Measurements from ENCODE around the gene APBA2. TPM values are rescaled to one million over a fixed set of nuclear protein-coding genes. Genes with fewer than 3 reads are reported as not detected.

Gene APBA2
- total and polyA plus RNA-seq, 7 donors = 0.06 to 0.36 (median 0.08) TPM; not detected in 2

DNA sequence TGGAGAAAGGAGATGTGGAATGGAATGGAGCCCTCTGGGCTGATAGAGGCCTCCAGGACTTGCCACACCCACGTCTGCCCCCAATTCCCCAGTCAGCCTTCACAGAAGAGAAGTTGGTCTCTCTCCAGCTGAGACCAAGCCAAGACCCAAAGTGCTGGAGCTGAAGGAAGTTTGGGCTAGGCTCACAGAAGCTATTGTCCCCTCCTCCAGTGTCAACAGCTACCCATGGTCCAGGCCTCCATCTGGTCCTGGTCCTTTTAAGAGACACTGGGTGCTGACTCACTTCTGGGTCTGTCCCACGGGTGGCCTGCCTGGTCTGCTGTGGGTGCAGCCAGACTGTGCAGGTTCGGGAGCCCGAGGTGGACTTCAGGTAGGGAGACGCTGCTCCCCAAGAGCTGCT lies 179.8 kb downstream of the APBA2 start:
- DNase-seq (no peak), ATAC-seq (no peak)
- 78 to 81% (median 81%) methylated on average over 5 of the region's 5 CpGs for WGBS, 3 donors
- Histone ChIP-seq H3K4me1 (no peaks in the 10 kb centered on the region), H3K4me3 (no peak overlapping the region), H3K27me3 (ENCODE audit: insufficient read depth in 3 of 3, low read length in 2 of 3) (no peaks in the 10 kb centered on the region), H3K9me3 (no peaks in the 10 kb centered on the region), H3K36me3 (ENCODE audit: insufficient read depth in 1 of 2, low read depth in 1 of 2) (no peaks in the 10 kb centered on the region), H3K27ac (no peak overlapping the region)
- intact Hi-C loops (cut with DNase I) = no loop called here
- TF ChIP-seq, protein P1, sequence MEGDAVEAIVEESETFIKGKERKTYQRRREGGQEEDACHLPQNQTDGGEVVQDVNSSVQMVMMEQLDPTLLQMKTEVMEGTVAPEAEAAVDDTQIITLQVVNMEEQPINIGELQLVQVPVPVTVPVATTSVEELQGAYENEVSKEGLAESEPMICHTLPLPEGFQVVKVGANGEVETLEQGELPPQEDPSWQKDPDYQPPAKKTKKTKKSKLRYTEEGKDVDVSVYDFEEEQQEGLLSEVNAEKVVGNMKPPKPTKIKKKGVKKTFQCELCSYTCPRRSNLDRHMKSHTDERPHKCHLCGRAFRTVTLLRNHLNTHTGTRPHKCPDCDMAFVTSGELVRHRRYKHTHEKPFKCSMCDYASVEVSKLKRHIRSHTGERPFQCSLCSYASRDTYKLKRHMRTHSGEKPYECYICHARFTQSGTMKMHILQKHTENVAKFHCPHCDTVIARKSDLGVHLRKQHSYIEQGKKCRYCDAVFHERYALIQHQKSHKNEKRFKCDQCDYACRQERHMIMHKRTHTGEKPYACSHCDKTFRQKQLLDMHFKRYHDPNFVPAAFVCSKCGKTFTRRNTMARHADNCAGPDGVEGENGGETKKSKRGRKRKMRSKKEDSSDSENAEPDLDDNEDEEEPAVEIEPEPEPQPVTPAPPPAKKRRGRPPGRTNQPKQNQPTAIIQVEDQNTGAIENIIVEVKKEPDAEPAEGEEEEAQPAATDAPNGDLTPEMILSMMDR (IDR thresholded peaks at IDR 0.05) = no peak

DNA sequence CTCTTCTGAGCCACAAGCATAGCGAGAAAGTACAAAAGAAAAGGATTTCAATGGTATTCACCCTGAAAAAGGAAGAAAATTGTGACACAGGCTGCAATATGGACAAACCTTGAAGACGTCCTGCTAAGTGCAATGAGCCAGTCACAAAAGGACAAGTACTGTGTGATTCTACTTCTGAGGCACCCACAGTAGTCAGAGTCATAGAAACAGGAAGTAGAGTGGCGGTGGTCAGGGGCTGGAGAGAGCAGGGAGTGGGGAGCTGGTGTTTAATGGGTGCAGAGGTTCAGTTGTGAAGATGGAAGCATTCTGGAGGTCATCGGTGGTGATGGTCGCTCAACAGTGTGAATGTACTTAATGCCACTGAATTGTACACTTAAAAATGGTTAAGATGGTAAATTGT lies 180.5 kb downstream of the APBA2 start:
- no peak overlapping the region for H3K27ac ChIP-seq
- TF ChIP-seq, protein P1 (IDR thresholded peaks at IDR 0.05) = no peak
- intact Hi-C loops (cut with DNase I) = no loop called here
- no peaks in the 10 kb centered on the region for H3K36me3 ChIP-seq (ENCODE audit: insufficient read depth in 1 of 2, low read depth in 1 of 2)
- WGBS, 3 donors = 78 to 90% (median 80%) methylated on average over 5 of the region's 5 CpGs
- ATAC-seq (no peak), DNase-seq (no peak)
- no peaks in the 10 kb centered on the region for H3K4me1 ChIP-seq
- H3K9me3 ChIP-seq = no peaks in the 10 kb centered on the region
- H3K4me3 ChIP-seq = no peak overlapping the region
- H3K27me3 ChIP-seq (ENCODE audit: insufficient read depth in 3 of 3, low read length in 2 of 3) = no peaks in the 10 kb centered on the region

DNA sequence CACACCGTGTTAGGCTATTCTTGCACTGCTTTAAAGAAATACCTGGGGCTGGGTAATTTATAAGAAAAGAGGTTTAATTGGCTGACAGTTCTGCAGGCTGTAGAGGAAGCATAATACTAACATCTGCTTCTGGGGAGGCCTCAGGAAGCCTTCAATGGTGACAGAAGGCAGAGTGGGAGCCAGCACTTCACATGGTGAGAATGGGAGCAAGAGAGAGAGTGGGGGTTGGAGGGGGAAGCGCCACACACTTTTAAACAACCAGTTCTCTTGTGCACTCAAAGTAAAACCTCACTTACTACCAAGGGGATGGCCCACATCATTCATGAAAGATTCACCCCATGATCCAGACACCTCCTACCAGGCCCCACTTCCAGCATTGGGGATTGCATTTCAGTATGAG lies 181.1 kb downstream of the APBA2 start:
- Histone ChIP-seq H3K4me1 (no peaks in the 10 kb centered on the region), H3K27me3 (ENCODE audit: insufficient read depth in 3 of 3, low read length in 2 of 3) (no peaks in the 10 kb centered on the region), H3K27ac (no peak overlapping the region), H3K9me3 (no peaks in the 10 kb centered on the region), H3K4me3 (no peak overlapping the region), H3K36me3 (ENCODE audit: insufficient read depth in 1 of 2, low read depth in 1 of 2) (no peaks in the 10 kb centered on the region)
- TF ChIP-seq, protein P1 (IDR thresholded peaks at IDR 0.05) = no peak
- WGBS, 3 donors = 89 to 94% (median 92%) methylated on average over 2 of the region's 2 CpGs
- DNase-seq = no peak
- ATAC-seq = no peak
- intact Hi-C loops (cut with DNase I) = no loop called here

DNA sequence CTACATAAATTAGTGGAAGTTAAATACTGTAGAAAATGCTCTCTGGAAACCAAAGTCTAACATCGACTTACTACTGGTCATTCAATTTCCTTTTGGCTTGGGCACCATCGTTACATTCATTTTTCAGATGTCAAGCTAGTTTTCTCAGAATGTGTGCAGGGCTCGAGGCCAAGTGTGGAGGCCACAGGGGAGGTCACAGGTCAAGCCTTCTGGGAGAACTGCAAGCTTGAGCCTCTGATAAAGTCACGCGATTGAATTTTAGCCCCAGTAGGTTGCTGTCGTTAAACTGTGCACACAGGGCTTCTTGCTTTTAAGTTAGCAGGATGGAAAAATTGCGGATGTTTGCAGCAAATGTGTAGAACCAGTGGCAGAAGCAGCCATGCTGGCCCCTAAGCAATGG lies 182.2 kb downstream of the APBA2 start:
- H3K4me3 ChIP-seq = no peak overlapping the region
- H3K9me3 ChIP-seq = no peaks in the 10 kb centered on the region
- ATAC-seq (no peak), DNase-seq (no peak)
- no peak overlapping the region for H3K27ac ChIP-seq
- no peaks in the 10 kb centered on the region for H3K27me3 ChIP-seq (ENCODE audit: insufficient read depth in 3 of 3, low read length in 2 of 3)
- H3K4me1 ChIP-seq = no peaks in the 10 kb centered on the region
- 35 to 38% (median 38%) methylated on average over 7 of the region's 7 CpGs for WGBS, 3 donors
- intact Hi-C loops (cut with DNase I) = no loop called here
- no peaks in the 10 kb centered on the region for H3K36me3 ChIP-seq (ENCODE audit: insufficient read depth in 1 of 2, low read depth in 1 of 2)
- TF ChIP-seq, protein P1 (IDR thresholded peaks at IDR 0.05) = no peak

DNA sequence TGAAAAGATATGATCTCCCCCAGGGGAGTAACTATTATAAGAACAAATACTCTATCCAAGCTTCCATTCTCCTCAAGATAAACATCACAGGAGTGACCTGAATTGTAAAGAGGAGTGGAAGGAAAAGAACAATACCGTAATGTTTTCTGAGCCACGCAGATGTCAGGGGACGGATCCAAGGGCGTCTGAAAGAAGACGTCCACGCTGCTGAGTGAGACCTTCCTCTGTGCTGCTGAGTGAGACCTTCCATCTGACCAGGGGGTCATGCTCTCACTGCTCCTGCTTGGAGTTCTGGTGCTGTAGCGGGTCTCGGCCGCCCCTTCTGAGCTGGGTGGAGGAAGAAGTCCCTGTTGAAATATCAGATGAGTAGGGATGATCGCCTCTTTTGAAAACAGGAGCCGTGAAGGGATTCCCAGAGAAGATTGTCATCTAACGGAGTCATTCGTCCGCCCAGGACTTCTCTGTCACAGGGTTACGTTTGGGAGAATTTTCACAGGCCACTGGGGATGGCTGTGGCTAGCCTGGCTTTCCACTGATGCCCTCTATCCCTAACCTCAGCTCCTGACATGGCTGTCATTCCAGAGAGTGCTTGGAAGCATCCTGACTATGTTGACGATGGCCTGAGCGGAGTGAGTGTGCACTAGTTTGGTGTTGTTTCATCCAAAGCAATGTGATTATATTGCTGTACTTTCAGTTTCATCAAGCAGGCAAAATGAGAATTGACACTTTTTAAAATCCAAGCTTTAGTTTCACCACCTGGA lies 184.9 kb downstream of the APBA2 start:
- 66 to 68% (median 67%) methylated on average over 17 of the region's 17 CpGs for WGBS, 3 donors
- Histone ChIP-seq H3K4me3 (no peak overlapping the region), H3K4me1 (no peaks in the 10 kb centered on the region), H3K9me3 (no peaks in the 10 kb centered on the region), H3K36me3 (ENCODE audit: insufficient read depth in 1 of 2, low read depth in 1 of 2) (no peaks in the 10 kb centered on the region), H3K27ac (no peak overlapping the region), H3K27me3 (ENCODE audit: insufficient read depth in 3 of 3, low read length in 2 of 3) (no peaks in the 10 kb centered on the region)
- no peak for ATAC-seq
- TF ChIP-seq, protein P1 (IDR thresholded peaks at IDR 0.05) = no peak
- DNase-seq = no peak
- intact Hi-C loops (cut with DNase I) = no loop called here

Data from psoas muscle (tissue), 8 donors.